Endothelial cell of umbilical vein (primary cell): ENCODE data around the gene LMAN2L.

ENCODE experiments used
- CTCF ChIP-seq, 2 donors: IDR thresholded peaks; 1 replicate in 1 of 2; 2 replicates in 1 of 2; pipeline ENCODE4 v1.5.1; 2011; ENCODE audit warnings: low read length in 2 of 2, mild to moderate bottlenecking in 2 of 2, moderate library complexity in 2 of 2, control low read depth in 1 of 2, inconsistent platforms in 1 of 2, low read depth in 1 of 2; ENCODE audit not compliant: insufficient read depth in 1 of 2; ENCODE audit errors: extremely low read depth in 1 of 2
- MAX ChIP-seq: IDR thresholded peaks from 2 replicates; pipeline ENCODE4 v1.6.1; 2011; ENCODE audit not compliant: insufficient read depth, insufficient read length
- MYC ChIP-seq: IDR thresholded peaks from one replicate; pipeline ENCODE4 v1.6.1; 2011; ENCODE audit warnings: mild to moderate bottlenecking, low read depth, low read length
- POLR2A ChIP-seq: IDR thresholded peaks from 2 replicates; pipeline ENCODE4 v1.6.1; 2012; ENCODE audit warnings: low read depth, mild to moderate bottlenecking, control low read depth, low read length

- no peak for TF ChIP-seq MYC
- TF ChIP-seq CTCF (IDR thresholded peaks at IDR 0.05; ENCODE audit: extremely low read depth in 1 of 2, insufficient read depth in 1 of 2, low read depth in 1 of 2, low read length in 2 of 2) = no peak
- no peak for TF ChIP-seq POLR2A
- TF ChIP-seq MAX = no peak
These were observed 47.5 kb upstream of the LMAN2L start for GRCh38 chr2:96787411-96787810.
